HG03159 (cell line): ENCODE data around the gene NOVA1.

Source experiments
- ATAC-seq: cut with Tn5 transposase; IDR thresholded peaks from one replicate; pipeline ENCODE4 v1.9.1; 2021; ENCODE audit warnings: mild to moderate bottlenecking, moderate library complexity; ENCODE audit not compliant: unreplicated experiment

The NOVA1 gene

DNA sequence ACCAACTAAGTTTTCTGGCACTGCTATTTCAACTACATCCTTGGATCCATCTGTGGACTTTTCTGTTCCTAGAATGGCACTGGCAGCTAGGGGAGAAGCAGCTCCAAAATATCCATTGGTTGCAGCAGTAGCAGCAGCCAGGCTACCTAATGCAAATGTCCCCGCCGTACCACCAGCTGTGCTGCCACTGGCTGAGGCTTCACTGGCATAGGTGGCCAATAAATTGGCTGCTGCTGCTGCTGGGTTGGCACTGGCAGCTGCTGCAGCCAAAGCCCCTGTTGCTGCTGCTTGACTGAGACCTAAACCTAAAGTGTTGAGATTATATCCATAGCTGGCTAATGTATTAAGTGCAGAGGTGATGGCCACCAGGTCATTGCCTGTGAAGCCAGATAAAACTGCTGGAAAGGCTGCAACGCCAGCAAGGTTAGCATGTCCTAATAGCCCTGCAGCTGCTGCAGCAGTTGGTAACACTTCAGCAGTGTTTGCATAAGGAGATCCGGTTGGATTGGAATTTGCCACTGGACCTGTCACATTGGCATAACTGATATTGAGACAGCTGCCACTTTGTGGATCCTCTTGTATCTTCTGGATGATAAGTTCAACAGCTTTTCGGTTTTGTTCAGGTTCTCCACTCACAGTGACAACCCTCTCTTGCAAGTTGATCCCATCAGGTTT lies 149.5 kb downstream of the NOVA1 start:
- ATAC-seq = no peak

DNA sequence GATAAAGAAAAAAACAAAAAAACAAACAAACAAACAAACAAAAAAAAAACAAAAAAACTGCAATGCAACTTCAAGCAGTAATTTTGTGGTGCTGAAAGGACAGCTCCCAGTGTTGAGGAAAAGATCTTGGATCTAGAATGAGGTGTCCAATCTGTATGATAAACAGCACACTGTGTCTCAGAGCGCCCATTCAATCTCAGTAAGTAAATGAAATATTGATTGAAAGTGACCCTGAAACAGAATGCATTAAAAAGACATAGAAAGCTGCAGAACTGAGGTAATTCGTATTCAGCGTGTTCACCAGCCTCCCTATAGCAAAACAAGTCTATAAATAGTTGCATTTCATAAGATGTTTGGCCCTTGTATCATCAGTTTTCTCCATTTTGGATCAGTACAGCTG lies 153.0 kb downstream of the NOVA1 start:
- ATAC-seq = no peak

DNA sequence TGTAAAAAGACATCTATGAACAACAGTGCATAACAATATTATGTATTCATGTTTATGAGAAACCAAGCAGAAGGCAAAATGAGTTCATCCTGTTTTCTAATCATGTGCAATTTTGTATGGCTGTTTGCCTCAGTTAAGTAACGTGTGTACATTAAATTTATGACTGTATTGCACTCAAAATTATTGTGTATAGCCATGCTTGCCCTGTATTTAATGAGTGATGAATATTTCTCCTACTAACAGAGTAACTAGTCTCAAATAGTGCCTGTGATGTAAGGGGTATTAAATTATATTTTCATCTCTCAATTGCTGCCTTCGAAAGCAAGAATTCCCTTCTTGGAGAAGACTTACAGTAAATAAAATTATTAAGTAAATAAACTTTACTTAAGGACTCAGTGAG lies 154.2 kb downstream of the NOVA1 start:
- ATAC-seq = no peak

DNA sequence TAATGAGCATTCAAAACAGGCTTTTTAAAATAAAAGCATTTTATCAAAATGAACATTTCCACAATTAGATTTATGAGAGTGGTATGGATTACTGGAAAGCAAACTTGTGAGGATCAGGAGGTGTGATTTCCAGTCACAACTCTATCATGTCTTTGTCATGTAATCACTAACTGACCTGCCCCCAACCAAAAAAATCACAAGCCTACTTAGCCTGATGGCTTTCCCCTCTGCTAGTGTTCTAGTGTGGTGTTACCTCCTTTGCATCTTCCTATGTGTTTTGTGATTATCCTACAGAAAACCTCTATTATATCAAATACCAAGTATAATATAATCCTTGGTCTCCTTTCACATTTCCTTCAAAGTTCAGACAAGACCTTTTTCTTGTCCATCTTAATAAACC lies 168.6 kb downstream of the NOVA1 start:
- no peak for ATAC-seq

DNA sequence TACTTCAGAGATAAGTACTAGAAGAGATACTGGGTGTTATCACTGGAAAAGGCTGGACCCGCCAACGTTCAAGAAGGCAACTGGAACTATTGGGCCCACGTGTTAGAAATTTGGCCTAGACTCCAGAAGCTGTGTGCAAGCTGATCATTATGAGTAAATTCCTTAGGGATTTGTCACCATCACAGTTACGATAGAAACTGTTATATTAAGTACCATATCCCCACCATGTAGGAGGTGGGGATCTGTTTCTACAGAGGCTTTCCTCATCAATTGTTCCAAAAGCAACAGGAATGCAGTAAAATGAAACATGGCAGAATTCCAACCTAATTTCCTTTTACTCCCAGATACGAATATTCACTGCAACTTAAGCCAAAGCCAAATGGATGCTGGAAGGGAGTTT lies 170.7 kb downstream of the NOVA1 start:
- no peak for ATAC-seq

DNA sequence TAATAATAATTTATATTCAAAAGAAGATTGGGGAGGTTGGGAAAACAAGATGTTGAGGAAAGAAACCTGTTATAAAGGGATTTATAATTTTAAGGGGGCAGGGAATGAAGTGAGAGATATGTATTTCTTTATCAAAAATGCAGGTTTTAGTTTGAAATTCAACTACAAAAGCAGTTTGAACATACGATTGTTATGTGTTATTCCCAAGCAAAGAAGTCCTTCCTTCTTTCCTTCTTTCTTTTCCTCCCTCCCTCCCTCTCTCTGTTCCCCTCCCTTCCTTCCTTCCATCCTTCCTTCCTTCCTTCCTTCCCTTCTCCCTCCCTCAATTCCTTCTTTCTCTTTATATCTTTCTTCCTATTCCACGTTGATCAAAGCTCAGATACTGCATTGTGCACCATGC lies 173.3 kb downstream of the NOVA1 start:
- no peak for ATAC-seq

DNA sequence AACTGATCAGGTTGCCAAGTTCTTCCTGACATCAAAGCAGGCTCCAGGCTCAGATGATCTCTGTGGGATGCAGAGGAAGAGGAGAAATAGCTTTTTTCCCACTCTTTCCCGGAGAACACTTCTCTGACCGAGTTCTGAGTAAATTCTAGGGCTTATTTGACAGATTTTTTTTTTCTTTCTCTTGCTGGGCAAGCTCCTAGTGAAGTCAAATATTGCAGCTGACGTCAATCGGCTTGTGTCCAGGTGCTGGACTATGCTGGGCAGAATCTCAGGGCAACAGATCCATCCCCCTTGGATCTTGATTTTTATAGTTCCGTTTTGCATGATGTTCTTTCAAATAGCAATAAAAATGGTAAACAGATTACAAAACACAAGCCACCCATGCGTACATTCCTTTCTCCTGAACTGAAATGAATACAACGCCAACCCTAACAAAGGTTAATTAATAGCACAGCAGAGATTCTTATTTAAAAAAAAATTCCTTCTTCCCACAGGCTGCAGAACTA lies 182.2 kb downstream of the NOVA1 start:
- ATAC-seq = no peak

DNA sequence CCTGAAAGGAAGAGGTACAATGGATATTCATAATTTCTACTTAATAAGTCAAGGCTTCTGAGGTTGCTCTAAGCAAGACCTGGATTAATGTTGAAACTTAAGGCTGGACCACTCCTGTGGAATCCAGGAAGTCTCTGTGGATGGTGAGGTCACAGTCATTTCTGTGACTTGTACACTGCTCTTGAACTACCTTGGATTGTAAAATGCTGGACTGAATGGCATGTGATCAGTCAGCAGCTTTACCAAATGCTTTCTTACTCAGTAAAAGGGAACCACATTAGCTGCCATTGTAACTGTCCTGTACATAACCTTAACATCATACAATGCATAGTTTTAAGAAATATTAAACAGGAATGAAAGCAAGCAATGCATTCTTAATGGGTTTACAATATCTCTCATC lies 182.9 kb downstream of the NOVA1 start:
- no peak for ATAC-seq

DNA sequence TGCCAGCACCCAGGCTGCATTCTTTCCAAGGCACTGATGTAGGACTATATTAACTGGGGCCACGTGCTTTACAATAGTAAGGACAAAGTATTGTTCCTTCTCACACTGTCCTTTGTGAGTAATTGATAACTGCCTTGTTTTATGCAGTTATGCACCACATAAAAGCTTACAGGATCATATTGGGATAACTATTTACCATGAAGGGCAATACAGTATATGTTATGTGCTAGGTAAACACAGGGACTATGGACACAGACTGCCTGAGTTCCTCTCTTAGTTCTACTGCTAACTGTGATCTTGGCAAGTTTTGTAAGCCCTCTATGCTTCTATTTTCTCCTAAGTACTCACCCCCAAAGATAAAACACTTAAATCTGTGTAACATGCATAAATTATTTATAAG lies 183.7 kb downstream of the NOVA1 start:
- ATAC-seq = no peak

DNA sequence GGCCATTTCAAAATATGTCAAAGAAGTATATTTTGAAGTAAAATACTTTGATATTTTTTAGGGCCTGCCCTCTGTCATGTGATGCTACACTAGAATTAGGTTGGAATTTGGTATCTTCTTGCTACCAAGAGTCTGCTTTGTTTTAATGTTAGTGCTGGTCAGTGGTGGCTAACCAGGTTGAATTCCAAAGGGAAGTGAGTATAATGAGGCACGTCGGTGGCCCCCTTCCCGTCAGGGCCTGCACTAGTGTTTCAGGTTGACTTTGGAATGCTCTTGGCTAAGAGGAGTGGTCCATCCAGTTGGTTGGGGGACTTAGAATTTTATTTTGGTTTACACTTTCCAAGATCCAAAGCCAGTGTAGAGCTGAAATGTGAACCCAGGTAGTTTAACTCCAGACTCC lies 185.4 kb downstream of the NOVA1 start:
- no peak for ATAC-seq

DNA sequence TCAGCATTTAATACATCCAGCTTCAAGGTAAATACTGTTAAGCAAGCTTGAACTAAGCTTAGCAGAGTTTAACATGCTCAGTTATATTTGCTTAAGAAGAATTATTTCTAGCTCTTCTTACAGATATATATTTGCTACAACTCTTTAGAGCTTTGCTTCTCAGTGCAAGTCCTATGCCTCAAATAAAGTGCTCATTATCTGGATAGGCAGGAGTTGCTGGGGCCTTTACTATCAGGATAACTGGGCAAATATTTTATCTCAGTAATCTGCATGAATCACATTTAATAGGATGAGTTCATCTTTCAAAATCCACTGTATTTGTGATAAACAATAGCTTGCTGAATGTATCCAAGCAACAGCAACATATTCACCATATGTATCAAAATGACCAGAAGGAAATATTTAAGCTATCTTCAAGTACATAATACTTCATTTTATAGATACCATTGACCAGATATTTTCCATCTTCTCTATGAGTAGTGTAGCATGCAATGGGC lies 187.6 kb downstream of the NOVA1 start:
- ATAC-seq = no peak

DNA sequence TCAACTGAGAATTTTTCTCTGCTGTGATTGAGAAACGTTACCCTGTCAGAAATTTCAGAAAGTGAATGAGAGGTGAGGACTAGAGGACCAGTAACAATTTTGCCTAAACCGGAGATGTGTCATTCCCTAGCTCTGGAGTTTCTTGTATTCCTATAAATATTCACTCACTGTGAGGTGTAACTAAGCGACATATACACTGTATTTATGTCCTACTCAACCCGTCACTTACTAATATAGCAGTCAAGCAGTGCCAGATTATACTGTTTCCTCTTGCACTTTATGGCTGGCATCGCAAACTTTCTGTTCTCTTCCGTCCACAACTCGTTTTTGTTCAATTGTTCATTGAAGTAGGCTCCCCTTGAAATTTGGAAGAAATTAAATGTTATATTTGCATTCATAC lies 192.9 kb downstream of the NOVA1 start:
- ATAC-seq = no peak

DNA sequence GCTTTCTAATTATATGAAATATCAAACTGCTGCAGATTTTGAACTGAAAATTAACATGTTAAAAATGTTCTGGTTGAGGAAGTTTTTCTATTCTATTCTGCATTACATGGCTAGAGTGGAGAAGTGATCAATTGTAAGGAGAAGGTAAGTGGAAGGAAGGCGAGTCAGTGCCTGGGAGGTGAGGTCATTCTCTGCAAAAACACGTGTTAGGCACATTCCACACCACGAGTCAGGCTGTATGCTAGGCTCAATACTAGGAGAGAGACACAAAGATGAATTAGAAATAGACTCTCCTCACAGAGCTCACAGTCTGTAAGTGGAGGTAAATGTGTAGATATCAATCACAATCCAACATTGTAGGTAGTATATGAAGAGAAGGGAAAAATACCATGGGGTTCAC lies 194.1 kb downstream of the NOVA1 start:
- ATAC-seq = no peak

DNA sequence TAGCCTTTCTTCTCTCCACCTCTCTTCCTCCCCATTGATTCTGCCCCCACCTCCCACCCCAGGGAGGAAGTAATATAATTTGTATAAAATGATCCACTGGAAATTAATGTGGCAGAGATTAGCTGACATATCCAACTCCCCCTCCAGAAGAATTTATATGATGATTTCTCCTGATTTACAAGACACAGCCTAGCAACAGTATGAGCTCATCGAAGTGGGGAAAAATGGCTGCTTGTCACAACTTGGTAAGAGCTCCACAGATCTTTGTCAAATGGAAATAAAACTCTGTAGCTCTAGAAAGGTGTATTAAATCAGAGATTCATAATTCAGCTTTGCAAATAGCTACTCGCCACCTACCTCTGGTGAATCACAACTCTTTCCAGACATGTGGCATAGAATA lies 195.7 kb downstream of the NOVA1 start:
- ATAC-seq = no peak

DNA sequence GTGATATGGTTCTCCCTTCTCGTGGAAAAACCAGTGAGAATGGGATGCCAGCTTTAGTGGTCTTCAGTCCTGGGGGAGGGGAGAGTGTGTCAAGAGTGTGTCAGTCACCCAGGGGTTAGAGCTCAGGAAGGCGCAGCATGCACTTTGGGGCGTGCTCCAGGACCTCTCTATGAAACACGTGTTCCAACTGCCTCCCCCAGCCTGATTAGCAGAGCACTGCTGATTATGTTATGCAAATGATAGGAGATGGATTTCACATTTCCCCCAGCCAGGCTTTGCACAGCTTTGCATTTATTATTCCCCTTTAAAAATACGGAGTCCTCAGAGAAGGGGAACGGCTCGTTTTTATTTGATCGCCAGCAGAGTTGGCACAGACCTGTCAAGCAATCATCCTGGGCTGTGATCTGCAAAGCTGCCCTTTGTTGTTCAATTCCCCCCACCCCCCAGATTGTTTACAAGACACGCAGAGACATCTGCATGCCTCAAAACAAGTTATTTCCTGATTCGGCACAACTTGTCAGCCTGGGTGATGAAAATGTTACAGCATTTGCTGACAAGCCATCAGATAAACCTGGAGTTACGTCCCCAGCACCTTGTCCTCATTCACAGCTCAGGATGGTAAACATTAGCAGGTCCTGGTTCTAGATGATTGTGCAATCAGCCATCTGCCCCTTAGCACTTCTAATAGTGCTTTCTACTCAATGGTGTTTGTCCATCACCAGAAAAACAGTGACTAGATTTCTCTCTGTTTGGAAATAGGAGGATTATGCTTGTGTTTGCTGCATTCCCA lies 196.5 kb downstream of the NOVA1 start:
- ATAC-seq = no peak

DNA sequence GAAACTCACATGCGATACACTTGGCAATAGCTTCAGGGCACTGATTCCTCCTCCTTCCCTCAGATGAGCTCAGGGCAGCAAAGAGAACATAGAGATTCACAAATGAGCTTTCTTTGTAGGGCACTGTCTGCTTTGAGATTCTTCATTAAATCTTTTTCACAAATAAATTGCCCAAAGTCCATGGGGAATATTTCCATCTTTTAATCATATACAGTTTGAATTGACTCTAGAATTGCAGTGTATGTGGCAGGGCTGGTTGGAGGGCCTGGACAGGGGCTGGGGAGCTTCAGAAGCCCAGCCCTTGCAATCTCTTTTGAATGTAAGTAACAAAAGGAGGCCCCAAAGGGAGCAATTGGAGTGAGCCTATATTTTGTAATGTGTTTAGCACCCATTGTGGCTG lies 197.5 kb downstream of the NOVA1 start:
- no peak for ATAC-seq

DNA sequence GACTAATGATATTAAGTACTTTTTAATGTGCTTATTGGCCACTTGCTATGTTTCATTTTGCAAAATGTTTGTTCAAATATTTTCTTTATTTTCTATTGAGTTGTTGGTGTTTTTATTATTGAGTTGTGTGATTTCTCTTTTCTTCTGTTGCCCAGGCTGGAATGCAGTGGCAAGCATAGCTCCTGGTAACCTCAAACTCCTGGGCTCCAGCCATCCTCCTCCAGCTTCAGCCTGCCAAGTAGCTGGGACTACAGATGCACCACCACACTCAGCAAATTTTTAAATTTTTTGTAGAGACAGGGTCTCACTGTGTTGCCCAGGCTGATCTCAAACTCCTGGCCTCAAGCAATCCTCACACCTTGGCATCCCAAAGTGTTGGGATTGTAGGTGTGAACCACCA lies 199.2 kb downstream of the NOVA1 start:
- no peak for ATAC-seq
